ENCODE data around the gene PDE1A.

DNA sequence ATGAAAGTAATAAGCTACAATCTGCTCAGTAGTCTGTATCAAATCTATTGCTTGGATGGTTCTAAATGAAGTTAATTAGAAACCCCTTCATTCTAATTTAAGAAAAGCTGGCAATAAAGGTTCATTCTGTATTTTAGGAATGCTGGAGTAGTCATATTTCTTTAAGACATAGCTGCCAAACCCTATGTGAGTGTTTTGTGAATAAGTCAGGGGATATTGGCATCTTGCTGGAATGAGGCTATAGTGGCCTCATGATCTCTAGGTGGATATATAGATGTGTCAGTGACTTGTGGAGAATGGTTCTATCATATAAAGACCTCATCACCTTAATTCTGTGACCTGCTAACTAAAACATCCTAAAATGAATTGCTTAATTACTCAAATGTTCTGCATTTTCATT is 196.3 kb downstream of the PDE1A start:
- TF ChIP-seq, protein P1, sequence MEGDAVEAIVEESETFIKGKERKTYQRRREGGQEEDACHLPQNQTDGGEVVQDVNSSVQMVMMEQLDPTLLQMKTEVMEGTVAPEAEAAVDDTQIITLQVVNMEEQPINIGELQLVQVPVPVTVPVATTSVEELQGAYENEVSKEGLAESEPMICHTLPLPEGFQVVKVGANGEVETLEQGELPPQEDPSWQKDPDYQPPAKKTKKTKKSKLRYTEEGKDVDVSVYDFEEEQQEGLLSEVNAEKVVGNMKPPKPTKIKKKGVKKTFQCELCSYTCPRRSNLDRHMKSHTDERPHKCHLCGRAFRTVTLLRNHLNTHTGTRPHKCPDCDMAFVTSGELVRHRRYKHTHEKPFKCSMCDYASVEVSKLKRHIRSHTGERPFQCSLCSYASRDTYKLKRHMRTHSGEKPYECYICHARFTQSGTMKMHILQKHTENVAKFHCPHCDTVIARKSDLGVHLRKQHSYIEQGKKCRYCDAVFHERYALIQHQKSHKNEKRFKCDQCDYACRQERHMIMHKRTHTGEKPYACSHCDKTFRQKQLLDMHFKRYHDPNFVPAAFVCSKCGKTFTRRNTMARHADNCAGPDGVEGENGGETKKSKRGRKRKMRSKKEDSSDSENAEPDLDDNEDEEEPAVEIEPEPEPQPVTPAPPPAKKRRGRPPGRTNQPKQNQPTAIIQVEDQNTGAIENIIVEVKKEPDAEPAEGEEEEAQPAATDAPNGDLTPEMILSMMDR (IDR thresholded peaks at IDR 0.05; ENCODE audit: poor library complexity), result no peak
- no peak for TF ChIP-seq EZH2phosphoT487 (IDR thresholded peaks at IDR 0.05; ENCODE audit: low read depth, severe bottlenecking, unreplicated experiment)
